ENCODE results near the gene EVC2. TPM values are rescaled to one million over a fixed set of nuclear protein-coding genes. Genes with fewer than 3 reads are reported as not detected.

Gene EVC2
- total RNA-seq, 1 experiment from 2014 or later, result 7.8 TPM

GRCh38 chr4:5756271-5756670, 47.9 kb upstream of the EVC2 start:
- H3K23me2 ChIP-seq (ENCODE audit: insufficient read length, low read depth, low read length, poor library complexity, severe bottlenecking), result no peaks in the 10 kb centered on the region

More at GRCh38 chr4:5756271-5756670, 47.9 kb upstream of the EVC2 start:
- no peak overlapping the region for H2BK120ac ChIP-seq (ENCODE audit: low read depth, low read length, poor library complexity, severe bottlenecking)
- H3K27me3 ChIP-seq (ENCODE audit: insufficient read depth, low read length), result no peaks in the 10 kb centered on the region
- H3K18ac ChIP-seq (ENCODE audit: insufficient read length, low read depth, low read length), result no peak overlapping the region
- no peaks in the 10 kb centered on the region for H3K79me2 ChIP-seq (ENCODE audit: insufficient read depth, low read length)
- no peaks in the 10 kb centered on the region for H4K20me1 ChIP-seq (ENCODE audit: control insufficient read depth, insufficient read depth, insufficient read length)
- no peak overlapping the region for H4K91ac ChIP-seq (ENCODE audit: insufficient read length, low read depth, low read length)
- no peak overlapping the region for H3K23ac ChIP-seq (ENCODE audit: insufficient read length, low read depth, low read length)
- no peaks in the 10 kb centered on the region for H3K79me1 ChIP-seq (ENCODE audit: insufficient read depth, low read depth, low read length, poor library complexity, severe bottlenecking)
- H3K27ac ChIP-seq (ENCODE audit: insufficient read length, low read depth, low read length), result no peak overlapping the region
- TF ChIP-seq, protein P1, sequence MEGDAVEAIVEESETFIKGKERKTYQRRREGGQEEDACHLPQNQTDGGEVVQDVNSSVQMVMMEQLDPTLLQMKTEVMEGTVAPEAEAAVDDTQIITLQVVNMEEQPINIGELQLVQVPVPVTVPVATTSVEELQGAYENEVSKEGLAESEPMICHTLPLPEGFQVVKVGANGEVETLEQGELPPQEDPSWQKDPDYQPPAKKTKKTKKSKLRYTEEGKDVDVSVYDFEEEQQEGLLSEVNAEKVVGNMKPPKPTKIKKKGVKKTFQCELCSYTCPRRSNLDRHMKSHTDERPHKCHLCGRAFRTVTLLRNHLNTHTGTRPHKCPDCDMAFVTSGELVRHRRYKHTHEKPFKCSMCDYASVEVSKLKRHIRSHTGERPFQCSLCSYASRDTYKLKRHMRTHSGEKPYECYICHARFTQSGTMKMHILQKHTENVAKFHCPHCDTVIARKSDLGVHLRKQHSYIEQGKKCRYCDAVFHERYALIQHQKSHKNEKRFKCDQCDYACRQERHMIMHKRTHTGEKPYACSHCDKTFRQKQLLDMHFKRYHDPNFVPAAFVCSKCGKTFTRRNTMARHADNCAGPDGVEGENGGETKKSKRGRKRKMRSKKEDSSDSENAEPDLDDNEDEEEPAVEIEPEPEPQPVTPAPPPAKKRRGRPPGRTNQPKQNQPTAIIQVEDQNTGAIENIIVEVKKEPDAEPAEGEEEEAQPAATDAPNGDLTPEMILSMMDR (conservative IDR thresholded peaks at IDR 0.05), result no peak
- no peak for DNase-seq
- no peaks in the 10 kb centered on the region; the same call in none of the 2 replicates for H3K27me3 Mint-ChIP-seq (ENCODE audit: low read depth)
- no peaks in the 10 kb centered on the region for H3K9me3 Mint-ChIP-seq
- H3K9ac ChIP-seq (ENCODE audit: extremely low read depth, insufficient read length, low read length), result no peak overlapping the region
- peaks cover 32 to 35% of the 10 kb centered on the region in 2 experiments for H3K4me1 Mint-ChIP-seq
- H3K56ac ChIP-seq (ENCODE audit: insufficient read length, low read depth, low read length), result no peak overlapping the region
- H3T11ph ChIP-seq (ENCODE audit: low read length), result no peak overlapping the region
- H2BK12ac ChIP-seq (ENCODE audit: insufficient read length, low read depth, low read length), result no peak overlapping the region
- no peak overlapping the region for H2BK5ac ChIP-seq (ENCODE audit: insufficient read length, low read length)
- H3K4me3 Mint-ChIP-seq, result no peak overlapping the region
- H4K8ac ChIP-seq (replicated peaks; ENCODE audit: insufficient read length, low read depth, low read length), result no peak overlapping the region
- H2AK5ac ChIP-seq (ENCODE audit: insufficient read length, low read length), result no peak overlapping the region
- H3K4me1 ChIP-seq (ENCODE audit: insufficient read depth, low read length), result peaks cover 4% of the 10 kb centered on the region; the same call in 1 of the 2 replicates
- no peaks in the 10 kb centered on the region for H3K9me3 ChIP-seq (ENCODE audit: control insufficient read depth, low read depth, low read length)
- H3K4me2 ChIP-seq (ENCODE audit: insufficient read depth, insufficient read length, low read length), result no peak overlapping the region
- no peak overlapping the region for H4K5ac ChIP-seq (ENCODE audit: insufficient read length, low read depth, low read length)
- H3K4ac ChIP-seq (ENCODE audit: low read depth, low read length), result no peak overlapping the region
- H2BK20ac ChIP-seq (ENCODE audit: low read depth, low read length, poor library complexity, severe bottlenecking), result no peak overlapping the region
- WGBS (ENCODE audit: extremely low coverage, insufficient read length, low lambda C conversion rate), result no CpG with 5 or more reads among the region's 9 CpGs
- H2AFZ ChIP-seq (ENCODE audit: low read length), result no peak overlapping the region
- peaks cover 25 to 38% (median 35%) of the 10 kb centered on the region in 3 experiments for H3K36me3 Mint-ChIP-seq (ENCODE audit: insufficient read depth in 1 of 3, low read depth in 3 of 3)
- no peak overlapping the region; the same call in 1 of the 2 replicates for H3K14ac ChIP-seq (ENCODE audit: insufficient read depth, low read length)
- H2BK15ac ChIP-seq (ENCODE audit: low read depth, low read length), result no peak overlapping the region
- no peak overlapping the region for H3K27ac Mint-ChIP-seq
